Activated CD8-positive, alpha-beta memory T cell treated with anti-CD3 and anti-CD28 coated beads, Interleukin-2, amount 10 ng/mL, durations not matched to agents 7 days and 5 days (primary cell): ENCODE data around the gene RTP5. TPM values are rescaled to one million over a fixed set of nuclear protein-coding genes. Genes with fewer than 3 reads are reported as not detected.

Experiments used
- ATAC-seq: fragments of 150-1000 bp; cut with Tn5 transposase; one replicate; pipeline ENCODE4 v1.10.0; 2021; ENCODE audit warnings: moderate library complexity
- CTCF ChIA-PET: fragments of 350-600 bp; sonication (Branson Sonifier 250); formaldehyde crosslinking; loops from one replicate; lab custom pipeline; 2021; ENCODE audit warnings: antibody characterized with exemption; lab: Charles Lee
- DNase-seq: peaks from one replicate; pipeline ENCODE4 v3.0.0-alpha.2; 2020
- H3K27ac Mint-ChIP-seq: one replicate; pipeline ENCODE4 v1.8.0; 2021; ENCODE audit warnings: mild to moderate bottlenecking, mixed read lengths
- H3K27me3 Mint-ChIP-seq: one replicate; pipeline ENCODE4 v1.8.0; 2021; ENCODE audit warnings: mixed read lengths
- H3K36me3 Mint-ChIP-seq: one replicate; pipeline ENCODE4 v1.8.0; 2021; ENCODE audit warnings: mild to moderate bottlenecking, mixed read lengths
- H3K4me1 Mint-ChIP-seq: one replicate; pipeline ENCODE4 v1.8.0; 2021; ENCODE audit warnings: mixed read lengths
- H3K4me3 Mint-ChIP-seq: one replicate; pipeline ENCODE4 v1.8.0; 2021; ENCODE audit warnings: mild to moderate bottlenecking, moderate library complexity, mixed read lengths
- H3K9me3 Mint-ChIP-seq: one replicate; pipeline ENCODE4 v1.8.0; 2022; ENCODE audit warnings: low read depth, mixed read lengths
- total RNA-seq, 2 experiments: library from RNA; stranded (reverse); gene quantifications; one replicate each; pipeline ENCODE4 v1.2.3, GENCODE V29; 2021

Gene RTP5
- total RNA-seq, 2 experiments from 2014 or later = not detected

DNA sequence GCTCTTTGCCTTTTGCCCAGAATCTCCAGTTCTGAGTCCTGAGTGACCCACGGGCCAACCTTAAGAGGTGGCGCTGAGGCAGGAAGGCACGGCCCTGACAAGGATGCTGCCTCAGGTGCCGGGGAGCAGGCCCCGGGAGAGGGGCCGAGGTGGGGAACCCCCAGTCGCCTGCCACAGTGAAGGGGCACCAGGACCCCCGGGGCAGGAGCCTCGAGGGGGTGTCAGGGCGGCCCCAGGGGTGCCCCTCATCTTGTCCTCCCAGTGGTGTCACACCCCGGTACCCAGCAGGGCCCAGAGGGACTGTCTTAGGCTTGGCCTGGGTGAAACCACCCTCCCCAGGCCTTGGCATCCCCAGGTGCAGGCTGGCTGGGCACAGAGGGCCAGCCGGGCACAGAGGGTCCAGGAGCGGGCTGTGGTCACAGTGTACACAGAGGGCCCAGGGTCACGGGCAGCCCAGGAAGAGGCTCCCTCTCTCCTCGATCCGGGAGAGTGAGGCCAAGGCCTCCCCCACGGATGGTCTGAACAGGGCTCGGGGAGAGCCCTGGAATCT is 11.9 kb upstream of the RTP5 start:
- no peak for ATAC-seq
- Mint-ChIP-seq H3K4me3 (peak overlapping the region; percentile 44), H3K27ac (no peak overlapping the region), H3K9me3 (no peaks in the 10 kb centered on the region), H3K4me1 (peaks cover 20% of the 10 kb centered on the region), H3K27me3 (no peaks in the 10 kb centered on the region), H3K36me3 (peaks cover 1% of the 10 kb centered on the region)
- no peak for DNase-seq
- CTCF ChIA-PET = no interaction called here

DNA sequence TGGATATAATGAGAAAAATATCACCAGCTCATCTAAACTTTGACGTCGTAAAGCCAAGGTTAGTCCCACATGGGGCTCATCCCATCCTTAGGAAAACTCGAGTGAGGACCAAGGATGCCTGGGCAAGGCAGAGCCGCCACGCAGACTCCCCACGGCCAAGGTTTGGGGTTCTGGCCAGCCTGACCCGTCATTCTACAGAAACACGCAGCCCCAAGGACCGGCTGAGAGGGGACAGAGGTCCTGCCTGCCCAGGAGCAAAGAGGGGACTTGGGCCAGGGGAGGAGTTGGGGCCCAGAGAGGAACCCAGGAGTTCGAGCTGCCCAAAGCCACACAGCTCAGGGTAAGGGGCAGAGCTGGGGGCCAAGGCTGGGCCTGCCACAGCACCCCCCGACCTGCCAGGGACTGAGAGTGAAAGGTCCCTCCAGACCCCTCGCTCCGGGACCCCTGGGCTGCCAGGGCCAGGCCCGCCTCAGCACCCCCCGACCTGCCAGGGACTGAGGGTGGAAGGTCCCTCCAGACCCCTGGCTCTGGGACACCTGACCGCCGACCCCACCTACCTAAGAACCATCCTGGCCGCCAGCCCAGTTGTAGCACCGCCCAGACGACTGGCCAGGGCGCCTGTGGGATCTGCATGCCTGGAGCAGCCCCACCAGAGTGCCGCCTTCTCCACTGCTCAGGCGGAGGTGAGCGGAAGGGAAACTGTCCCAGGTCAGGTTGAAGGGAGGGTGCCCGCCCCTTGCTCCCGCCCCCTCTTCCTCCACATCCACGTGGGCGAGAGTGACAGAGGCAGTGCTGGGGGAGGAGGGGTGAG is 11.1 kb upstream of the RTP5 start, which contains the start of gene PDCD1:
TSS of gene PDCD1 (minus strand) at position 689 of the 811 bp plus-strand sequence. CDS start at position 633, 56 bp downstream.
- peak within 1 kb of the TSS; percentile 71 for H3K27ac Mint-ChIP-seq
- H3K9me3 Mint-ChIP-seq = no peaks in the 10 kb centered on the region
- H3K36me3 Mint-ChIP-seq = peaks cover 1% of the 10 kb centered on the region
- H3K27me3 Mint-ChIP-seq = peaks cover 6% of the 10 kb centered on the region
- peak; percentile 73 for DNase-seq
- H3K4me1 Mint-ChIP-seq = peaks cover 28% of the 10 kb centered on the region
- peak within 1 kb of the TSS; percentile 52 for H3K4me3 Mint-ChIP-seq
- ATAC-seq = peak; percentile 28
- CTCF ChIA-PET = interaction anchor here (2.3 kb wide), 1 partner anchor 14 kb away, joined by 12 read pairs; no protein-coding TSS in a partner anchor

DNA sequence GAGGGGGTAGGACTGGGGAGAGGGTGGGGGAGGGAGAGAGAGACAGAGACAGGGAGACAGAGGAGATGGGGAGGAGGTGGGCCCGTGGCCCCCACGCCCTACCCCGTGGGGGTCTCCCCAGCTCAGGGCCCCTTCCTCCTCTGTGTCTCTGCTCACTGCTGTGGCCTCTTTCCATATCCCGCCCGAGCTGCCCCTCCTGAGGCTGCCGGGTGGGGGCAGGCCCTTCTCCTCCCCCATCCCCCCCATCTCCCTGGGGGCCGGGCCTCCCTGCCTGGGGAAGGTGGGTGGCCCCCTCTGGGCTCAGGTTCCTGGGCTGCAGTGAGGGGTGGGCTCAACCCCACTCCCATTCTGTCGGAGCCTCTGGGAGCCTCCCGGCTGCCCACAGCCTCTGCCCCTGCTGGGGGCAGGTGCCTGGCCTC is 10.5 kb upstream of the RTP5 start:
- Mint-ChIP-seq H3K4me3 (peak overlapping the region; percentile 52), H3K9me3 (peaks cover under 1% of the 10 kb centered on the region), H3K4me1 (peaks cover 31% of the 10 kb centered on the region), H3K27me3 (peaks cover 8% of the 10 kb centered on the region), H3K27ac (no peak overlapping the region), H3K36me3 (peaks cover 2% of the 10 kb centered on the region)
- CTCF ChIA-PET = interaction anchor here (1.3 to 2.3 kb wide), 5 partner anchors 10 to 172 kb away, joined by 4 to 12 read pairs (median 6); partner anchors contain the start of gene DTYMK
- DNase-seq (no peak), ATAC-seq (peak; percentile 14)

DNA sequence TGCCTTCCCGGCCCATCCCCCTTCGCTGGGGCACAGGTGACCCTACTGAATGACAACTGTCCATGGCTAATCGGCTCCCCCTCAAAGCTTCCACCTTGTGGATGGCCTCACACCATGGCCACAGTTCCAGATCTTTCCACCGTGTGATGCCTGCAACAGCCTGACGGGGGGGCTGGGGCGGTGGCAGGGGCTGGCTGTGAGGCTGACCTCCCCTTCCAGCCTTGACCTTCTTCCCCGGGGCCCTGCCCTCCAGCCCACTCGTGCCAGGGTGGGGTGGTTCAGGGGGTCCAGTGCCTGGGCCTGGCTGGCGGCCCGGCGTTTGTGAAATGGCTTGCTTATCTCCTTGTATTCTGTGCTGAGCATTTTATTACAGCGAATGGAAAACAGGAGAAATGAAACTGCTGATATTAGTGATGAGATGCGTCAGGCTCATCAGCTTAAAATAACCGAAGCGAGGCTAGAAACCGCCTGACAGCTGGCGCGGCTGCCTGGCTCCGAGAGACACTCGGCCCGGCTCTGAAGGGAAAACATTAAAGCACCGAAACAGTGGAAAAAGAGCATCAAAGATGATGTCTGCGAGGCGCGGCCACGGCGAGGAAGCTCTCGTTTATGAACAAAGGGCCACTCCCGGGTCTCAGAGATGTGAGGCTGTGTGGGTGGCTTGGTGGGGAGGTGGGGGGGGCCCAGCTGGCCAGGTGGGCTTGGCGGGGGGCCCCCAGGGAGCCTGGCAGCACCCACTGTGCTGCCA is 9.9 kb upstream of the RTP5 start:
- Mint-ChIP-seq H3K36me3 (peaks cover 8% of the 10 kb centered on the region), H3K9me3 (peaks cover 6% of the 10 kb centered on the region), H3K4me1 (peaks cover 36% of the 10 kb centered on the region), H3K4me3 (peak overlapping the region; percentile 52), H3K27ac (peak overlapping the region; percentile 71), H3K27me3 (peaks cover 14% of the 10 kb centered on the region)
- ATAC-seq = peak; percentile 46
- CTCF ChIA-PET = interaction anchor here (1.3 to 2.3 kb wide), 5 partner anchors 9 to 172 kb away, joined by 4 to 12 read pairs (median 6); partner anchors contain the start of gene DTYMK
- DNase-seq = peak; percentile 65

DNA sequence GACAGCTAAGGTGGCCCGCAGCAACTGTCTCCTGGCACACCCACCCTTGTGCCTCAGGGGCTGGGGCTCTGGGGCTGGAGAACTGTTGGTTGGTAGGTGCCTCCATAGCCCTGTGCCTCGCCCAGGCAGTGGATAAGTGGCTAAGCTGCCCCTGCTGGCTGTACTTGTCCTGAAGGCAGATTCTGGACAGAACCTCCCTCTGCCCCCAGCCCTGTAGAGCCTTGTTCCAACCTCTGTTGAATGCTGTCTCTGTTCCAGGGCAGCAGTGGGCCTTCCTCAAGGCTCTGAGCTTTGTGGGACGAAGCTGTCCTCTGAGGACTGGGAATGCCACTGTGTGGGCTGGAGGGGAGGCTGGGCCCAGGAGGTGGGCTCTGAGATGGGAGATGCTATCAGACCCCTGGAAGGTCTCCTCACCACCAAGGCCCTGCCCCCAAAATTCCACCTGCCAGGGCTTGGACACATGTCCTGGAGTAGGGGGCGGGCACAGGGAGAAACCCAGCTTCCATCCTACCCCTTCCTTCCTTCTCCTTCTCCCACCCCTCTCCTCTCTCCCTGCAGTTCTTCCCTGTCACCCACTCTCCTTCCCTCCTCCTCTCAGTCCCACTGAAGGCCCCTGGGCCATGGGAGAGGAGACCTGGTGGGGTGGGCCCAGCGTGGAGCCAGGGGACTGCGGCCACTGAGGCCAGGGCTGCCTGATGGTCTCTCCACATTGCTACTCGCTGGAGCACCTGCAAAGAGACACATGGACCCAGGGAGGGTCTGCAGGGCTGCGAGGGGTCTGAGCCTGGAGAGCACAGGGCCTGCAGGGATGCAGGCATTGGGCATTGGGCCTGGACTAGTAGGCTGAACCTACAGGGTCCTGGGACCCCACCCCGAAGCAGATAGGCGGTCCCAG is 9.1 kb upstream of the RTP5 start:
- CTCF ChIA-PET = interaction anchor here (0.7 to 2.3 kb wide), 6 partner anchors 8 to 173 kb away, joined by 4 to 12 read pairs (median 6); partner anchors contain the start of genes DTYMK and ING5
- H3K27ac Mint-ChIP-seq = no peak overlapping the region
- peaks cover 45% of the 10 kb centered on the region for H3K4me1 Mint-ChIP-seq
- H3K27me3 Mint-ChIP-seq = peaks cover 22% of the 10 kb centered on the region
- DNase-seq (no peak), ATAC-seq (peak; percentile 18)
- H3K4me3 Mint-ChIP-seq = no peak overlapping the region
- H3K36me3 Mint-ChIP-seq = peaks cover 10% of the 10 kb centered on the region
- H3K9me3 Mint-ChIP-seq = peaks cover 13% of the 10 kb centered on the region

DNA sequence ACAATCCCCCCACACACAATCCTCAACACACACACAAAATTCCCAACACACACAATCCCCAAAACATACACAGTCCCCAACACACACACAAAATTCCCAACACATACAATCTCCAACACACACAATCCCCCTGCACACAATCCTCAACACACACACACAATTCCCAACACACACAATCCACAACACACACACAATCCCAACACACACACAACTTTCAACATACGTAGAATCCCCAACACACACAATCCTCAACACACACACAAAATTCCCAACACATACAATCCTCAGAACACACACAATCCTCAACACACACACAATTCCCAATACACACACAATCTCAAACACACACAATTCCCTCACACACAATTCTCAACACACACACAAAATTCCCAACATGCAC is 8.3 kb upstream of the RTP5 start:
- H3K4me3 Mint-ChIP-seq = no peak overlapping the region
- CTCF ChIA-PET = no interaction called here
- H3K27ac Mint-ChIP-seq = no peak overlapping the region
- peaks cover 50% of the 10 kb centered on the region for H3K4me1 Mint-ChIP-seq
- peaks cover 27% of the 10 kb centered on the region for H3K27me3 Mint-ChIP-seq
- H3K9me3 Mint-ChIP-seq = peaks cover 13% of the 10 kb centered on the region
- peaks cover 10% of the 10 kb centered on the region for H3K36me3 Mint-ChIP-seq
- ATAC-seq (no peak), DNase-seq (no peak)

DNA sequence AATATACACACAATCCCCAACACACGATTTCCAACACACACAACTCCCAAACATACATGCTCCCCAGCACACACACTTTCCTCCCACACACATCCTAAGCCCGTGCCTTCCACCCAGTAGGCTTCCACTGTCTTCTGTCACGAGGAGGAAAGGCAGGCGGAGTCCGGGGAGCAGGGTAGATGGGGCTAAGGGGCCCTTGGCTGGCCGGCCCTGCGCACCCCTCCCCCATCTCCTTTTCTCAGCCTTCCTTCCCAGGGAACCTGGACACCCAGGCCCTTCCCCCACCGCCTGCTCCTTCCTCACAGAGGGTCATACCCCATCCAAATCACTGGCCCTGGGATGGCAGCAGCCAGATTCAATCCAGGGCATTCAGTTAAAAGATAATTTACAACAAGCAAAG is 7.4 kb upstream of the RTP5 start:
- DNase-seq (no peak), ATAC-seq (no peak)
- peaks cover 53% of the 10 kb centered on the region for H3K4me1 Mint-ChIP-seq
- no peak overlapping the region for H3K4me3 Mint-ChIP-seq
- no peak overlapping the region for H3K27ac Mint-ChIP-seq
- CTCF ChIA-PET = no interaction called here
- H3K9me3 Mint-ChIP-seq = peaks cover 13% of the 10 kb centered on the region
- peaks cover 10% of the 10 kb centered on the region for H3K36me3 Mint-ChIP-seq
- H3K27me3 Mint-ChIP-seq = peaks cover 27% of the 10 kb centered on the region

DNA sequence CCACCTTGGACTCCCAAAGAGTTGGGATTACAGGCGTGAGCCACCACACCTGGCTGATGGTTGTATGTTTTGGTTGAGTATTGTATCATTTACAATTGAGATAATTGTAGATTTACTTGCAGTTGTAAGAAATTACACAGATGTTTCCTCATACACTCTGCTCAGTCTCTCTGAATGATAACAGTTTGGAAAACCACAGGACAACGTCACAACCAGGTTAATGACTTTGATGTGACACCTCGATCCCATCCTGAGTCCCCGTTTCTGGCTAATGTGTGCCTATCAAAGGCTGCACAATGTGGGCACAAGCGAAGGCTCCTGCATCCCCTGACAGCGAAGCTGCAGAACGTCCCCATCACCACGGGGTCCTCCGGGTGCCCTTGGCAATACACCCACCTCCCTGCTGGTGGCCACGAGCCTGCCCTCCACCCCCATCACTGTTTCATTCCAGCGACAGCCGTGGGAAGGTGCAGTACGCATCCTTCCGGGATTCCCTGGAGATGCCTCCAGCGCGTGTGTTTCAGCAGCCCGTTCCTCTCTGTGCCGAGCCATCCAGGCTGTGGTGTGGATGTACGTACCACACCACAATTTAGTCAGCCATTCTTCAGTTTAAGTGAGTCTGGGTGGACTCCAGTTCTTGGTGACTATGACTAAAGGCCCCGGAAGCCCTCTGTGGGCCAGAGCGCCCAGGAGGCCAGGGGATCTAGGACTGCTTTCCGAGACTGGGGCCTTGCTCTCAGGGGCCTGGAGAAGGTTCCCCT is 6.6 kb upstream of the RTP5 start:
- ATAC-seq (no peak), DNase-seq (no peak)
- H3K36me3 Mint-ChIP-seq = peaks cover 10% of the 10 kb centered on the region
- H3K27ac Mint-ChIP-seq = peak overlapping the region; percentile 60
- peaks cover 36% of the 10 kb centered on the region for H3K27me3 Mint-ChIP-seq
- peaks cover 13% of the 10 kb centered on the region for H3K9me3 Mint-ChIP-seq
- peaks cover 58% of the 10 kb centered on the region for H3K4me1 Mint-ChIP-seq
- H3K4me3 Mint-ChIP-seq = peak overlapping the region; percentile 57
- CTCF ChIA-PET = no interaction called here

DNA sequence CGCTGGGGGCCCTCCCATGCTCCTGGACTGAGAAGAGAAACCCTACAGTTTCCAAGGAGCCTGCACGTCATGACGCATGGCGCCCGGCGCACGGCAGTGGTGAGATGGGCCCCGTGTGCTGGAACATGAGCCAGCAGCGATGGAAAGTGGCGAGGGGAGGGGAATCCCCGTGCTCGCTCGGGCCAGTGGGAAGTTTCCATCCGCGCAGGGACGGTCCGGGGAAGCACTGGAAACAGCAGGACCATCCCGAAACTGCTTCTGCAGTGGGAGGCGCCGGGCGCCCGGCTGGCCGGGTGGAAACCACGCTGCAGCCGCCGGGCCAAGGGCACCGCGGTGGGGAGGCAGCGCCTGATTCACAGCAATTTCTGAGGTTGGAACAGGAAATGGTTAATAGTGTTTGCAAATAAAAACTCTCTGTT is 6.0 kb upstream of the RTP5 start:
- H3K4me1 Mint-ChIP-seq = peaks cover 63% of the 10 kb centered on the region
- peaks cover 10% of the 10 kb centered on the region for H3K36me3 Mint-ChIP-seq
- ATAC-seq (peak; percentile 54), DNase-seq (peak; percentile 73)
- peak overlapping the region; percentile 57 for H3K4me3 Mint-ChIP-seq
- peak overlapping the region; percentile 60 for H3K27ac Mint-ChIP-seq
- CTCF ChIA-PET = no interaction called here
- H3K9me3 Mint-ChIP-seq = peaks cover 13% of the 10 kb centered on the region
- peaks cover 42% of the 10 kb centered on the region for H3K27me3 Mint-ChIP-seq

DNA sequence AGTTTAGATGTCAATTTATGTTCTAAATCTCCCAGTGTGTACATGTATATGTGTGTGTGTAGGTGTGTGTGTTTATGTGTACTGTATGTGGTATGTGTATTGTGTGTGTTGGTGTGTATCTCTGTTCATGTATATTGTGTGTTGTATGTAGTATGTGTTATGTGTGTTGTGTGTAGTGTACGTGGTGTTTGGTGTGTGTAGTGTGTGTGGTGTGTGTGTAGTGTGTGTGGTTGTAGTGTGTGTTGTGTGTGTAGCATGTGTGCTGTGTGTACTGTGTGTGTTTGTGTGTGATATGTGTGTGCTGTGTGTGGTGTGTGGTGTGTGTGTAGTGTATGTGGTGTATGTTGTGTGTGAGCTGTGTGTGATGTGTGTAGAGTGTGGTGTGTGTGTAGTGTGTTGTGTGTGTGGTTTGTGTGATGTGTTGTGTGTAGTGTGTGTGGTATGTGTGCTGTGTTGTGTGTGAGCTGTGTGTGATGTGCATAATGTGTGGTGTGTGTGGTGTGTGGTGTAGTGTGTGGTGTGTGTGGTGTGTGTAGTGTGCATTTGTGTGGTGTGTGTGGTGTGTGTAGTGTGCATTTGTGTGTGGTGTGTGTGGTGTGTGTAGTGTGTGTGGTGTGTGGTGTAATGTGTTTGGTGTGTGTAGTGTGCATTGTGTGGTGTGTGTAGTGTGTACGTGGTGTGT is 5.2 kb upstream of the RTP5 start:
- peaks cover 10% of the 10 kb centered on the region for H3K36me3 Mint-ChIP-seq
- ATAC-seq = no peak

DNA sequence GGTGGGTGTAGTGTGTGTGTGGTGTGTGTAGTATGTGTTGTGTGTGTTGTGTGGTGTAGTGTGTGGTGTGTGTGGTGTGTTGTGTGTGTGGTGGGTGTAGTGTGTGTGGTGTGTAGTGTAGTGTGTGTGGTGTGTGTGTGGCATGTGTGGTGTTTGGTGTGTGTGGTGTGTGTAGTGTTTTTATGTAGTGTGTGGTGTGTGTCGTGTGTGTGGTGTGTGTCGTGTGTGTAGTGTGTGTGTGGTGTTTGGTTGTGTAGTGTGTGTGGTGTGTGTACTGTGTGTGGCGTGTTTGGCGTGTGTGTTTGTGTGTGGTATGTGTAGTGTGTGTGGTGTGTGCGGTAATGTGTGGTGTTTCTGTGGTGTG is 4.7 kb upstream of the RTP5 start:
- Mint-ChIP-seq H3K9me3 (peaks cover 13% of the 10 kb centered on the region), H3K36me3 (peaks cover 10% of the 10 kb centered on the region)
- CTCF ChIA-PET = no interaction called here

More for the DNA sequence above, 5.2 kb upstream of the RTP5 start:
- no peak for DNase-seq
- CTCF ChIA-PET = no interaction called here
- peaks cover 49% of the 10 kb centered on the region for H3K27me3 Mint-ChIP-seq
- peaks cover 13% of the 10 kb centered on the region for H3K9me3 Mint-ChIP-seq
- peak overlapping the region; percentile 66 for H3K27ac Mint-ChIP-seq
- peak overlapping the region; percentile 52 for H3K4me3 Mint-ChIP-seq
- peaks cover 65% of the 10 kb centered on the region for H3K4me1 Mint-ChIP-seq

More for the DNA sequence above, 4.7 kb upstream of the RTP5 start:
- Mint-ChIP-seq H3K4me1 (peaks cover 63% of the 10 kb centered on the region), H3K27ac (peak overlapping the region; percentile 66), H3K4me3 (peak overlapping the region; percentile 16), H3K27me3 (peaks cover 52% of the 10 kb centered on the region)
- DNase-seq (no peak), ATAC-seq (no peak)
